NB4 (cell line): ENCODE results near the gene OR4X2.

Source experiments
- DNase-seq: peaks from one replicate; pipeline ENCODE4 v3.0.0; 2010; ENCODE audit warnings: low read depth
- H3K4me3 ChIP-seq: one replicate; pipeline ENCODE4 v1.5.1; 2011; ENCODE audit warnings: mild to moderate bottlenecking, low read depth, low read length, moderate library complexity
- MYC ChIP-seq: IDR thresholded peaks from 2 replicates; pipeline ENCODE4 v1.6.1; 2011; ENCODE audit warnings: low read depth, low read length
- POLR2A ChIP-seq: IDR thresholded peaks from 2 replicates; pipeline ENCODE4 v1.6.1; 2011; ENCODE audit warnings: mild to moderate bottlenecking; ENCODE audit not compliant: insufficient read length; ENCODE audit errors: extremely low read depth
- TF ChIP-seq, protein P1 (sequence below): IDR thresholded peaks from one replicate; pipeline ENCODE4 v1.5.1; 2012; ENCODE audit warnings: low read depth, low read length
- TF ChIP-seq, protein P2 (sequence below): IDR thresholded peaks from 2 replicates; pipeline ENCODE4 v1.6.1; 2011; ENCODE audit warnings: low read depth, low read length

Gene OR4X2

DNA sequence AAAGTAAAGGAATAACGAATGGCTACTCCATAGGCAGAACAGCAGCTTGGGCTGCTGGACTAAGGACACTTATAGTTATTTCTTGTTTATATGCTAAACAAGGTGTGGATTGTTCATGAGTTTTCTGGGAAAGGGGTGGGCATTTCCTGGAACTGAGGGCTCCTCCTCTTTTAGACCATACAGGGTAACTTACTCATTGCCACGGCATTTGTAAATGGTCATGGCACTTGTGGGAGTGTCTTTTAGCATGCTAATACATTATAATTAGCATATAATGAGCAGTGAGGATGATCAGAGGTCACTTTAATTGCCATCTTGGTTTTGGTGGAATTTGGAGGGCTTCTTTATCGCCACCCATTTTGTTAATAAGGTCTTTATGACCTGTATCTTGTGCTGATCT lies 25.7 kb downstream of the OR4X2 start:
- TF ChIP-seq, protein P1, sequence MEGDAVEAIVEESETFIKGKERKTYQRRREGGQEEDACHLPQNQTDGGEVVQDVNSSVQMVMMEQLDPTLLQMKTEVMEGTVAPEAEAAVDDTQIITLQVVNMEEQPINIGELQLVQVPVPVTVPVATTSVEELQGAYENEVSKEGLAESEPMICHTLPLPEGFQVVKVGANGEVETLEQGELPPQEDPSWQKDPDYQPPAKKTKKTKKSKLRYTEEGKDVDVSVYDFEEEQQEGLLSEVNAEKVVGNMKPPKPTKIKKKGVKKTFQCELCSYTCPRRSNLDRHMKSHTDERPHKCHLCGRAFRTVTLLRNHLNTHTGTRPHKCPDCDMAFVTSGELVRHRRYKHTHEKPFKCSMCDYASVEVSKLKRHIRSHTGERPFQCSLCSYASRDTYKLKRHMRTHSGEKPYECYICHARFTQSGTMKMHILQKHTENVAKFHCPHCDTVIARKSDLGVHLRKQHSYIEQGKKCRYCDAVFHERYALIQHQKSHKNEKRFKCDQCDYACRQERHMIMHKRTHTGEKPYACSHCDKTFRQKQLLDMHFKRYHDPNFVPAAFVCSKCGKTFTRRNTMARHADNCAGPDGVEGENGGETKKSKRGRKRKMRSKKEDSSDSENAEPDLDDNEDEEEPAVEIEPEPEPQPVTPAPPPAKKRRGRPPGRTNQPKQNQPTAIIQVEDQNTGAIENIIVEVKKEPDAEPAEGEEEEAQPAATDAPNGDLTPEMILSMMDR, result no peak
- TF ChIP-seq POLR2A (no peak), MYC (no peak)
- TF ChIP-seq, protein P2, sequence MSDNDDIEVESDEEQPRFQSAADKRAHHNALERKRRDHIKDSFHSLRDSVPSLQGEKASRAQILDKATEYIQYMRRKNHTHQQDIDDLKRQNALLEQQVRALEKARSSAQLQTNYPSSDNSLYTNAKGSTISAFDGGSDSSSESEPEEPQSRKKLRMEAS, result no peak
- no peak overlapping the region for H3K4me3 ChIP-seq
- DNase-seq, result no peak

DNA sequence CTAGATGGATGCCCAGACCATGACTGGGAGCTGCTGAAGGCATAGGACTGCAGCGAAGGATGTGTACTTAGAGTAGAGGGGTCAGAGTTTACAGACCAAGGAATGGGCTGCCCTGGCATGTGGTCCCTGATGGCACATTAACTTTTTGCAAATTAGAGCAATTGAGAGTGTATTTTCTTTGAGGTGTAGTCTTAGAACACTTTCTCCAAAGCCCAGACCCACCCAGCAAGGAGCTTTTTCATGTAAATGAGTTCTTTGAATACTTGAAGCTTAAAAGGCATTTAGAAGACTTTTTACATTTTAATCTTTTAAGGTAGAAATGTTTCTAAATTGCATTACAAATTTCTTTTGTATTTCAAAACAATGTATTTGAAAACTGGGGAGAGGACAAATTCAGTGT lies 27.7 kb downstream of the OR4X2 start:
- no peak overlapping the region for H3K4me3 ChIP-seq
- TF ChIP-seq MYC, result no peak
- TF ChIP-seq, protein P2, result no peak
- no peak for TF ChIP-seq POLR2A
- TF ChIP-seq, protein P1, result no peak
- DNase-seq, result no peak
